Measurements from ENCODE around the gene RBPMS2. TPM values are rescaled to one million over a fixed set of nuclear protein-coding genes. Genes with fewer than 3 reads are reported as not detected.

The RBPMS2 gene
- total RNA-seq, 1 experiment from 2014 or later = 181 TPM

DNA sequence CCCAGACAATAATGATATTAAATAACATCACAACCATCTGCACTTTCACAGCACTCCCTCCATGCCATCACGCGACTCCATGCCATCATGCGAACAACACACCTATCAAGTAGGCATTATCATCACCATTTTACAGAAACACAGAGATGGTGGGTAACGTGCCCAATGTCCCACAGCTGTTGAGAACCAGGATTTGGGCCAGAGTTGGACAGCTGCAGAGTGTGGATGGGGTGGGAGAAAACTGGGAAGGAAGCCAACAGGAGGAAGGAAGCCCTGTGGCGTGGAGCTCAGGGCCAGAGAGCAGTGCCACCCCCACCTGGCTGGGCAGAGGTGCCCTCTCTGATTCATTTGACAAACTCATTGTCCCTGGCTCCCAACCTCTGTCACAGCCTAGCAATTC lies 29.0 kb downstream of the RBPMS2 start:
- no peak overlapping the region for H2AK5ac ChIP-seq (ENCODE audit: insufficient read length, low read length)
- no peaks in the 10 kb centered on the region for H3K9me3 ChIP-seq (ENCODE audit: control insufficient read depth, low read depth, low read length)
- no peaks in the 10 kb centered on the region for H4K20me1 ChIP-seq (ENCODE audit: control insufficient read depth, insufficient read depth, insufficient read length)
- no peak overlapping the region for H3T11ph ChIP-seq (ENCODE audit: low read length)
- no peak overlapping the region for H4K5ac ChIP-seq (ENCODE audit: insufficient read length, low read depth, low read length)
- no peak overlapping the region for H3K23ac ChIP-seq (ENCODE audit: insufficient read length, low read depth, low read length)
- H2BK5ac ChIP-seq (ENCODE audit: insufficient read length, low read length) = no peak overlapping the region
- H2BK12ac ChIP-seq (ENCODE audit: insufficient read length, low read depth, low read length) = no peak overlapping the region
- no peak overlapping the region for H2BK15ac ChIP-seq (ENCODE audit: low read depth, low read length)
- no peak overlapping the region for H4K91ac ChIP-seq (ENCODE audit: insufficient read length, low read depth, low read length)
- no peak overlapping the region for H3K56ac ChIP-seq (ENCODE audit: insufficient read length, low read depth, low read length)
- TF ChIP-seq, protein P1, sequence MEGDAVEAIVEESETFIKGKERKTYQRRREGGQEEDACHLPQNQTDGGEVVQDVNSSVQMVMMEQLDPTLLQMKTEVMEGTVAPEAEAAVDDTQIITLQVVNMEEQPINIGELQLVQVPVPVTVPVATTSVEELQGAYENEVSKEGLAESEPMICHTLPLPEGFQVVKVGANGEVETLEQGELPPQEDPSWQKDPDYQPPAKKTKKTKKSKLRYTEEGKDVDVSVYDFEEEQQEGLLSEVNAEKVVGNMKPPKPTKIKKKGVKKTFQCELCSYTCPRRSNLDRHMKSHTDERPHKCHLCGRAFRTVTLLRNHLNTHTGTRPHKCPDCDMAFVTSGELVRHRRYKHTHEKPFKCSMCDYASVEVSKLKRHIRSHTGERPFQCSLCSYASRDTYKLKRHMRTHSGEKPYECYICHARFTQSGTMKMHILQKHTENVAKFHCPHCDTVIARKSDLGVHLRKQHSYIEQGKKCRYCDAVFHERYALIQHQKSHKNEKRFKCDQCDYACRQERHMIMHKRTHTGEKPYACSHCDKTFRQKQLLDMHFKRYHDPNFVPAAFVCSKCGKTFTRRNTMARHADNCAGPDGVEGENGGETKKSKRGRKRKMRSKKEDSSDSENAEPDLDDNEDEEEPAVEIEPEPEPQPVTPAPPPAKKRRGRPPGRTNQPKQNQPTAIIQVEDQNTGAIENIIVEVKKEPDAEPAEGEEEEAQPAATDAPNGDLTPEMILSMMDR (conservative IDR thresholded peaks at IDR 0.05) = no peak
- H4K8ac ChIP-seq (replicated peaks; ENCODE audit: insufficient read length, low read depth, low read length) = no peak overlapping the region
- H3K9ac ChIP-seq (ENCODE audit: extremely low read depth, insufficient read length, low read length) = no peak overlapping the region
- no peak for DNase-seq
- peaks cover 9% of the 10 kb centered on the region; the same call in 1 of the 2 replicates for H3K79me2 ChIP-seq (ENCODE audit: insufficient read depth, low read length)
- no peak overlapping the region; a peak in 1 of 5 replicates for H3K4me3 Mint-ChIP-seq
- no peak overlapping the region for H2BK20ac ChIP-seq (ENCODE audit: low read depth, low read length, poor library complexity, severe bottlenecking)
- no peak overlapping the region for H2AFZ ChIP-seq (ENCODE audit: low read length)
- no peak overlapping the region for H3K18ac ChIP-seq (ENCODE audit: insufficient read length, low read depth, low read length)
- H3K4me2 ChIP-seq (ENCODE audit: insufficient read depth, insufficient read length, low read length) = no peak overlapping the region
- H3K4me1 Mint-ChIP-seq = peaks cover 14 to 19% of the 10 kb centered on the region in 2 experiments
- no CpG with 5 or more reads among the region's 5 CpGs for WGBS (ENCODE audit: extremely low coverage, insufficient read length, low lambda C conversion rate)
- no peak overlapping the region for H3K4ac ChIP-seq (ENCODE audit: low read depth, low read length)
- peaks cover 2% of the 10 kb centered on the region for H3K79me1 ChIP-seq (ENCODE audit: insufficient read depth, low read depth, low read length, poor library complexity, severe bottlenecking)
- no peaks in the 10 kb centered on the region; the same call in 1 of the 2 replicates for H3K4me1 ChIP-seq (ENCODE audit: insufficient read depth, low read length)
- H3K14ac ChIP-seq (ENCODE audit: insufficient read depth, low read length) = no peak overlapping the region
- no peaks in the 10 kb centered on the region for H3K27me3 Mint-ChIP-seq (ENCODE audit: low read depth)
- H3K9me3 Mint-ChIP-seq = no peaks in the 10 kb centered on the region
- no peaks in the 10 kb centered on the region for H3K23me2 ChIP-seq (ENCODE audit: insufficient read length, low read depth, low read length, poor library complexity, severe bottlenecking)
- H3K27me3 ChIP-seq (ENCODE audit: insufficient read depth, low read length) = no peaks in the 10 kb centered on the region
- peaks cover 45 to 86% (median 54%) of the 10 kb centered on the region in 3 experiments; a peak in 6 of 7 replicates for H3K36me3 Mint-ChIP-seq (ENCODE audit: insufficient read depth in 1 of 3, low read depth in 3 of 3)
- peak overlapping the region; percentile 39 to 77 (median 49); a peak in 4 of 7 replicates for H3K27ac Mint-ChIP-seq
- H3K27ac ChIP-seq (ENCODE audit: insufficient read length, low read depth, low read length) = no peak overlapping the region
- no peak overlapping the region for H2BK120ac ChIP-seq (ENCODE audit: low read depth, low read length, poor library complexity, severe bottlenecking)
